NCI-H2107 (cell line): ENCODE measurements around the gene LRRC74B.
"Not testable (repeated sequence)": the region's sequence is repeated elsewhere in the genome, so short reads cannot be mapped to it uniquely, and the experiment has no call there.

ENCODE experiments used
- DNase-seq: peaks from one replicate; lab custom pipeline; 2025; lab: John Stamatoyannopoulos, UW

LRRC74B gene

GRCh38 chr22:21077884-21078508 is 32.2 kb downstream of the LRRC74B start:
- no peak for DNase-seq

- DNase-seq: no peak
Observed at GRCh38 chr22:21078916-21079315, 33.2 kb downstream of the LRRC74B start.

GRCh38 chr22:21079493-21079892 is 33.7 kb downstream of the LRRC74B start:
- DNase-seq: no peak

GRCh38 chr22:21080435-21081137 is 34.8 kb downstream of the LRRC74B start:
- DNase-seq: no peak

- DNase-seq: no peak
Observed at GRCh38 chr22:21082248-21082647, 36.5 kb downstream of the LRRC74B start.

- DNase-seq: no peak
Observed at GRCh38 chr22:21087119-21087518, 41.4 kb downstream of the LRRC74B start.

GRCh38 chr22:21087926-21088325 is 42.2 kb downstream of the LRRC74B start:
- not testable (repeated sequence) for DNase-seq

GRCh38 chr22:21091220-21091619 is 45.5 kb downstream of the LRRC74B start:
- DNase-seq: not testable (repeated sequence)

GRCh38 chr22:21092797-21093554 is 47.2 kb downstream of the LRRC74B start:
- no peak for DNase-seq

- not testable (repeated sequence) for DNase-seq
Observed at GRCh38 chr22:21093555-21094137, 47.9 kb downstream of the LRRC74B start.

- no peak for DNase-seq
Observed at GRCh38 chr22:21094911-21095772, 49.4 kb downstream of the LRRC74B start.

GRCh38 chr22:21095773-21096107 is 50.0 kb downstream of the LRRC74B start:
- DNase-seq: no peak

- DNase-seq: not testable (repeated sequence)
Observed at GRCh38 chr22:21096878-21097277, 51.1 kb downstream of the LRRC74B start.

GRCh38 chr22:21098099-21098671 is 52.4 kb downstream of the LRRC74B start:
- no peak for DNase-seq

- DNase-seq: no peak
Observed at GRCh38 chr22:21099578-21099977, 53.8 kb downstream of the LRRC74B start.

- DNase-seq: no peak
Observed at GRCh38 chr22:21100149-21101032, 54.6 kb downstream of the LRRC74B start.

- DNase-seq: no peak
Observed at GRCh38 chr22:21101877-21102638, 56.3 kb downstream of the LRRC74B start.

- peak; percentile 19 for DNase-seq
Observed at GRCh38 chr22:21102659-21103267, 57.0 kb downstream of the LRRC74B start.

GRCh38 chr22:21103633-21104032 is 57.9 kb downstream of the LRRC74B start:
- DNase-seq: no peak
